Upper lobe of right lung (tissue), 1 donor: ENCODE results near the gene CBLC. TPM values are rescaled to one million over a fixed set of nuclear protein-coding genes. Genes with fewer than 3 reads are reported as not detected.
A peak's percentile ranks its signal among the peaks of the same experiment; 100 is the strongest.
"Not testable (repeated sequence)": the region's sequence is repeated elsewhere in the genome, so short reads cannot be mapped to it uniquely, and the experiment has no call there.

Experiments used
- ATAC-seq: fragments of 200-7000 bp; cut with Tn5 transposase; one replicate; pipeline ENCODE4 v1.9.1; 2020; ENCODE audit warnings: mild to moderate bottlenecking, moderate library complexity
- DNase-seq: peaks from one replicate; pipeline ENCODE4 v3.0.0-alpha.2; 2020
- H3K27ac ChIP-seq: fragments of 200-600 bp; one replicate; pipeline ENCODE4 v1.8.0; 2022
- H3K27me3 ChIP-seq: fragments of 200-600 bp; one replicate; pipeline ENCODE4 v1.8.0; 2022; ENCODE audit warnings: mild to moderate bottlenecking
- H3K36me3 ChIP-seq: fragments of 200-600 bp; one replicate; pipeline ENCODE4 v1.8.0; 2022
- H3K4me1 ChIP-seq: fragments of 200-600 bp; one replicate; pipeline ENCODE4 v1.8.0; 2022
- H3K4me3 ChIP-seq: fragments of 200-600 bp; one replicate; pipeline ENCODE4 v1.8.0; 2022; ENCODE audit warnings: mild to moderate bottlenecking
- H3K9me3 ChIP-seq: fragments of 200-600 bp; one replicate; pipeline ENCODE4 v1.8.0; 2022
- intact Hi-C: fragments of 100-400 bp; cut with DNase I; formaldehyde crosslinking; loops from one replicate; pipeline ENCODE4 v1.11.0; 2022
- total RNA-seq: library from RNA; stranded (reverse); fragmentation: NEBNext Ultra II Directional; extraction: Animal tissue kit (Norgen Biotek cat#: 25700); gene quantifications from one replicate; pipeline ENCODE4 v1.2.1, GENCODE V29; 2021
- TF ChIP-seq, protein P1 (sequence below): fragments of 200-600 bp; IDR thresholded peaks from one replicate; pipeline ENCODE4 v1.8.0; 2022; ENCODE audit warnings: antibody characterized with exemption
- donor health status: DM: no; HTN: yes; CAD: no; lungs with severe emphysema.

CBLC gene
- total RNA-seq, 1 donor from 2014 or later: 3.2 TPM

GRCh38 chr19:44824761-44825160 lies 47.1 kb downstream of the CBLC start:
- no peak for DNase-seq
- ATAC-seq: no peak
- H3K27me3 ChIP-seq: no peaks in the 10 kb centered on the region
- intact Hi-C loops: no loop called here
- H3K4me1 ChIP-seq: peaks cover 12% of the 10 kb centered on the region
- no peaks in the 10 kb centered on the region for H3K36me3 ChIP-seq
- H3K9me3 ChIP-seq: no peaks in the 10 kb centered on the region
- TF ChIP-seq, protein P1, sequence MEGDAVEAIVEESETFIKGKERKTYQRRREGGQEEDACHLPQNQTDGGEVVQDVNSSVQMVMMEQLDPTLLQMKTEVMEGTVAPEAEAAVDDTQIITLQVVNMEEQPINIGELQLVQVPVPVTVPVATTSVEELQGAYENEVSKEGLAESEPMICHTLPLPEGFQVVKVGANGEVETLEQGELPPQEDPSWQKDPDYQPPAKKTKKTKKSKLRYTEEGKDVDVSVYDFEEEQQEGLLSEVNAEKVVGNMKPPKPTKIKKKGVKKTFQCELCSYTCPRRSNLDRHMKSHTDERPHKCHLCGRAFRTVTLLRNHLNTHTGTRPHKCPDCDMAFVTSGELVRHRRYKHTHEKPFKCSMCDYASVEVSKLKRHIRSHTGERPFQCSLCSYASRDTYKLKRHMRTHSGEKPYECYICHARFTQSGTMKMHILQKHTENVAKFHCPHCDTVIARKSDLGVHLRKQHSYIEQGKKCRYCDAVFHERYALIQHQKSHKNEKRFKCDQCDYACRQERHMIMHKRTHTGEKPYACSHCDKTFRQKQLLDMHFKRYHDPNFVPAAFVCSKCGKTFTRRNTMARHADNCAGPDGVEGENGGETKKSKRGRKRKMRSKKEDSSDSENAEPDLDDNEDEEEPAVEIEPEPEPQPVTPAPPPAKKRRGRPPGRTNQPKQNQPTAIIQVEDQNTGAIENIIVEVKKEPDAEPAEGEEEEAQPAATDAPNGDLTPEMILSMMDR: no peak
- no peak overlapping the region for H3K4me3 ChIP-seq
- no peak overlapping the region for H3K27ac ChIP-seq

GRCh38 chr19:44832875-44833274 lies 55.2 kb downstream of the CBLC start:
- DNase-seq, intact Hi-C loops, H3K4me1 ChIP-seq, H3K27ac ChIP-seq, H3K9me3 ChIP-seq, H3K27me3 ChIP-seq, H3K4me3 ChIP-seq, ATAC-seq, H3K36me3 ChIP-seq: not testable (repeated sequence)

- ATAC-seq, H3K4me1 ChIP-seq, H3K27ac ChIP-seq, intact Hi-C loops, H3K27me3 ChIP-seq, DNase-seq, H3K36me3 ChIP-seq, H3K4me3 ChIP-seq, H3K9me3 ChIP-seq: not testable (repeated sequence)
Observed at GRCh38 chr19:44834399-44834798, 56.7 kb downstream of the CBLC start.

DNA sequence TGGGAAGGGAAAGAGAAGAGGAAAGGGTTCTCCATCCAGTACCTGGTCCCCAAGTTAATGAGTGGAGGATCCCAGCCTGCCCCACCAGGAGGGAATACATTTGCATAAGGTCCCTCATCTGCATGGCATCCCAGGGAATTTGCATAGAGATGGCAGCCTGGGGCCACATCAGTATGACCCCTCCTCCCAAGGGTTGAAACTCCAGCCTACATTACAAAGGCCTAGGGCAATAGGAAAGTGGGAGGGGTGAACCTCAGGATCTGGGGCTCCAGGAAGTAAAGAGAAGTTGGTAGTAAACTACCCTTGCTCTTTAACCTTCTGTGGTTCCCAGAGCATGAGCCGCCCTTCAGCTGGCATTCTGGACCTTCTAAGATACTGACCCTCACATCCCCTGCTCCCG lies 61.6 kb downstream of the CBLC start:
- Histone ChIP-seq H3K4me1 (no peaks in the 10 kb centered on the region), H3K9me3 (no peaks in the 10 kb centered on the region), H3K27ac (no peak overlapping the region), H3K27me3 (no peaks in the 10 kb centered on the region), H3K4me3 (no peak overlapping the region), H3K36me3 (no peaks in the 10 kb centered on the region)
- intact Hi-C loops: no loop called here
- TF ChIP-seq, protein P1: no peak
- ATAC-seq (no peak), DNase-seq (no peak)

DNA sequence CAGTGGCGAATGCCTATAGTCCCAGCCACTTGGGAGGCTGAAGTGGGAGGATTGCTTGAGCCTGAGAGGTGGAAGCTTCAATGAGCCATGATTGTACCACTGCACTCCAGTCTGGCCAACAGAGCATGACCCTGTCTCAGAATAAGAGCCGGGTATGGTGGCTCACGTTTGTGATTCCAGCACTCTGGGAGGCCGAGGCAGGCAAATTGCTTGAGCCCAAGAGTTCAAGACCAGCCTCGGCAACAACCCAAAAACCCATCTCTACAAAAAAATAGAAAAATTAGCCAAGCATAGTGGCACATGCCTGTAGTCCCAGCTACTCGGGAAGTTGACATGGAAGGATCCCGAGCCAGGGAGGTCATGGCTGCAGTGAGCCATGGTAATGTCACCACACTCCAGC lies 63.1 kb downstream of the CBLC start:
- H3K27me3 ChIP-seq: no peaks in the 10 kb centered on the region
- ATAC-seq (no peak), DNase-seq (no peak)
- no peaks in the 10 kb centered on the region for H3K9me3 ChIP-seq
- H3K4me3 ChIP-seq: no peak overlapping the region
- no peak overlapping the region for H3K27ac ChIP-seq
- H3K36me3 ChIP-seq: no peaks in the 10 kb centered on the region
- TF ChIP-seq, protein P1: no peak
- intact Hi-C loops: loop anchor here (5.0 kb wide), 1 partner anchor 39 kb away; no protein-coding TSS in a partner anchor
- H3K4me1 ChIP-seq: peaks cover 8% of the 10 kb centered on the region

DNA sequence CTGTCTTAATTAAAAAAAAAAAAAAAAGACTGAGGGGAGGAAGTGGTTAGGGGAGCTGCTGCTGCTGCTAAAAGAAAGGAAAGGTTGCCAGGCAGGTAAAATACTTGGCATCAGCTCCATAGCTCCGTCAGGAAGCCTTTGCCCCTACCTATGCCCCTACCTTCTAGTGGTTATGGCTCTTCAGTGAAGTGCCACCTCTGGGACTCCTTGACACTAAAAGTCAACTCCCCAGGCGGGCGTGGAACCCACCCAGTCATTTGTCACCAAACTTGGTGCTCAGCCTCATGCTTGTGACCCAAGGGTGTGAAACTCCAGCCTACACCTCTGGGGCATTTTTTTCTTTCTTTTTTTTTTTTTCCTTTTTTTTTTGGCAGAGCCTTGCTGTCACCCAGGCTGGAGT lies 63.5 kb downstream of the CBLC start:
- DNase-seq (peak; percentile 83), ATAC-seq (no peak)
- intact Hi-C loops: loop anchor here (5.0 kb wide), 1 partner anchor 39 kb away; no protein-coding TSS in a partner anchor
- peaks cover 8% of the 10 kb centered on the region for H3K4me1 ChIP-seq
- H3K4me3 ChIP-seq: no peak overlapping the region
- TF ChIP-seq, protein P1: no peak
- H3K36me3 ChIP-seq: no peaks in the 10 kb centered on the region
- no peaks in the 10 kb centered on the region for H3K27me3 ChIP-seq
- H3K9me3 ChIP-seq: no peaks in the 10 kb centered on the region
- H3K27ac ChIP-seq: no peak overlapping the region

DNA sequence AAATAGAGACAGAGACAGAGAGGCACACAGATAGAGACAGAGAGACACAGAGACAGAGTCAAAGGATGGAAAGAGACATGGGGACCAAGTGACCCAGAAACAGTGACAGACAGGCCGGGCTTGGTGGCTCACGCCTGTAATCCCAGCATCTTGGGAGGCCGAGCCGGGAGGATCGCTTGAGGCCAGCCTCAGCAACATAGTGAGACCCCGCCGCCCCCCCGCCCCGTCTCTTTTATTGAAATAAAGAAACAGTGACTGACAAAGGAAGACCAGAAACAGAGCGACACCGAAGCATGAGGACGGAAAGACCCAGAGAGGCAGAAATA lies 67.6 kb downstream of the CBLC start:
- Histone ChIP-seq H3K4me1 (peaks cover 25% of the 10 kb centered on the region), H3K4me3 (peak overlapping the region; percentile 55), H3K27me3 (no peaks in the 10 kb centered on the region), H3K27ac (peak overlapping the region; percentile 51), H3K9me3 (no peaks in the 10 kb centered on the region), H3K36me3 (no peaks in the 10 kb centered on the region)
- intact Hi-C loops: no loop called here
- no peak for ATAC-seq
- TF ChIP-seq, protein P1: no peak
- peak; percentile 76 for DNase-seq
